Left cardiac atrium (tissue), 4 donors: ENCODE results near the gene MYH9. TPM values are rescaled to one million over a fixed set of nuclear protein-coding genes. Genes with fewer than 3 reads are reported as not detected.
A peak's percentile ranks its signal among the peaks of the same experiment; 100 is the strongest.
"Not testable (repeated sequence)": the region's sequence is repeated elsewhere in the genome, so short reads cannot be mapped to it uniquely, and the experiment has no call there.

Experiments used
- ATAC-seq, 2 donors: fragments of 200-7000 bp; cut with Tn5 transposase; one replicate each; pipeline ENCODE4 v1.9.1; 2020; ENCODE audit warnings: mild to moderate bottlenecking in 2 of 2, moderate library complexity in 2 of 2
- DNase-seq: peaks from one replicate; pipeline ENCODE4 v3.0.0-alpha.2; 2020
- intact Hi-C, 2 donors: fragments of 100-400 bp; cut with DNase I; formaldehyde crosslinking; loops; one replicate each; pipeline versions ENCODE4 v1.14.1 to v1.15.1; 2022 to 2023
- total RNA-seq, 2 donors: library from RNA; stranded (reverse); fragmentation: NEBNext Ultra II Directional; extraction: Animal tissue kit (Norgen Biotek cat#: 25700); gene quantifications; one replicate each; pipeline ENCODE4 v1.2.1, GENCODE V29; 2021
- donor health status: DM: no; HTN: yes; CAD: no.
- donor health status: DM: no; HTN: yes; CAD: no; lungs with severe emphysema.
- donor health status: DM: yes; HTN: yes; CAD: no.
- donor health status: Dilated cardiomyopathy.

Gene MYH9
- total RNA-seq, 2 donors from 2014 or later, result 225 to 367 TPM

DNA sequence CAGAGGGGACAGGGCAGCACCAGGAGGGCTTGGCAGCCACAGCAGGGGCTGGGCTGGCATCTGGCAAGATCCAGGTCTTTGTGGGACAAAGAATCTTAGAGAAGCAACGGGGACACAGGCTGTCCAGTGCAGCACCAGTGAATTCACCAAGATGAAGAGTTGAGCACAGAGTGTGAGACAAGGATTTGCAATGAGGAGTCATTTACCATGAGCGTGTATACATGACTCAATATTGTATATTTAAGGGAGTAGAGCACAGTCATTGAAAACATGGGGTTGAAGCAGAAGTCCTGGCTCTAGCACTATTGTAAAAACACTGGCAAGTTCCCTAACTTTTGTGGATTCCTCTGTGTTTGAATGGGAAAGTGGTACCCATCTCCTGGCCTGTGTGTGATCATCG is 131.3 kb downstream of the MYH9 start:
- intact Hi-C loops, result no loop called here
- ATAC-seq, result no peak
- no peak for DNase-seq

DNA sequence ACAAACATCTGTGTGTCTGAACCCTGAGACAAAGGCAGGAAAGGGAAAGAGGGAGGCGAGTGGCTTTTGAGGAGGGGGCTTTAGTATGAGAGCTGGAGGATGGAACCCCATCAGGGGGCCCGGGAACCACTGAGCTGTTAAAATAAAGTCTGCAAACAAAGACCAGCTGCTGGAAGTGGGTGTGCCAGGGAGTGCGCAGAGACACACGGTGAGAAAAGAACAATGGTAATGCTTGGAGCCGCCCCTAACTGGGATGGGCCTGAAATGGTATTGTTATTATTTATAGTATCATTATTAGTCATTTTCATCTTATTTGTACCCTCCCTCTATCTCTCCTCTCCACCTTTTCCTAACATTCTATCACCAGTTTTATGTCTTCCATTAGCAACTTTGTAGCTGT is 132.2 kb downstream of the MYH9 start:
- ATAC-seq, intact Hi-C loops, DNase-seq: not testable (repeated sequence)

- ATAC-seq, result peak; percentile 35 to 47
- intact Hi-C loops, result no loop called here
- DNase-seq, result peak; percentile 63
These were observed 134.0 kb downstream of the MYH9 start for GRCh38 chr22:36253523-36254490.

- intact Hi-C loops, result no loop called here
- no peak for DNase-seq
- peak; percentile 53 to 68 for ATAC-seq
These were observed 134.8 kb downstream of the MYH9 start, which contains the start of gene APOL1 for GRCh38 chr22:36252754-36253522. TSS of gene APOL1 (plus strand) at chr22:36253133. CDS start at chr22:36254956, 1,823 bp downstream.

DNA sequence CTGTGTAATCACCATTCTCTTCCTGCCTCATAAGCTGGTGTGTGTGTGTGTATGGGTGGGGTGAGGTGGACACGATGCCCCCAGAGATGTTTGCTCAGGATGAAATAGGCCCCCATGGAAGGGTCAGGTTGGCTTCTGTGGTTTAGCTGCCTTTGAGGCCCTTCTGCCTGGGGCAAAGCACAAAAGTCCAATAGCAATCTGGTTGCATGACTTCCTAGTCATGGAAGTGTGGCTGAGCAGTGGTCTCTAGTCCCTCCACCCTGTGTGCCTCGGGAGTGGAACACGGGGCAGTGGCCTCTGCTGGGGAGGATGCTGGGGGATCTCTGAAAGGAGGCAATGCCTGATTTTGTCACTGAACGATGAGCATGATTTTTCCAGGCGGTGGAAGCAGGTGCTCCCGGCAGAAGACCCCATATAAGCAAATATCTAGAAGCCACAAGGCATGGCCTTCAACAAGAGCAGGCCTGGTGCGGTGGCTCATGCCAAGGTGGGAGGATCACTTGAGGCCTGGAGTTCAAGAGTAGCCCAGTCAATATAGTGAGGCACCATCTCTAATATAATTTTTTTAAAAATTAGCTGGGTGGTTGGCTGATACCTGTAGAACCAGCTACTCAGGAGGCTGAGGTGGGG is 135.7 kb downstream of the MYH9 start:
- DNase-seq, intact Hi-C loops, ATAC-seq: not testable (repeated sequence)

DNA sequence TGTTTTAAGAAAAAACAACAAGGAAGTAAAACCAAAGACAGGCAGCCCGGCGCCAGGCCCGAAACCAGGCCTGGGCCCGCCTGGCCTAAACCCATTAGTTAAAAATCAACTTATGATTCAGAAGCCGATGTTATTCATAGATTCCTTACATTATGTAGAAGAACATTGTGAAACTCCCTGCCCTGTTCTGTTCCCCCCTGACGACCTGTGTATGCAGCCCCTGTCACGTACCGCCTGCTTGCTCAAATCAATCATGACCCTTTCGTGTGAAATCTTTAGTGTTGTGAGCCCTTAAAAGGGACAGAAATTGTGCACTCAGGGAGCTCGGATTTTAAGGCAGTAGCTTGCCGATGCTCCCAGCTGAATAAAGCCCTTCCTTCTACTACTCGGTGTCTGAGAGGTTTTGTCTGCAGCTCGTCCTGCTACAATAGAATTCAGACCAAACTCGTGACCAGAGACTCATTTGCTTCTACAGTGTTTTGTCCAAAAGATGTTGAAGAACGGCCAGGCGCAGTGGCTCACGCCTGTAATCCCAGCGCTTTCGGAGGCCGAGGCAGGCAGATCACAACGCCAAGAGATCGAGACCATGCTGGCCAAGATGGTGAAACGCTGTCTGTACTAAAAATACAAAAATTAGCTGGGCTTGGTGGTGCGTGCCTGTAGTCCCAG is 137.3 kb downstream of the MYH9 start:
- ATAC-seq, DNase-seq, intact Hi-C loops: not testable (repeated sequence)

DNA sequence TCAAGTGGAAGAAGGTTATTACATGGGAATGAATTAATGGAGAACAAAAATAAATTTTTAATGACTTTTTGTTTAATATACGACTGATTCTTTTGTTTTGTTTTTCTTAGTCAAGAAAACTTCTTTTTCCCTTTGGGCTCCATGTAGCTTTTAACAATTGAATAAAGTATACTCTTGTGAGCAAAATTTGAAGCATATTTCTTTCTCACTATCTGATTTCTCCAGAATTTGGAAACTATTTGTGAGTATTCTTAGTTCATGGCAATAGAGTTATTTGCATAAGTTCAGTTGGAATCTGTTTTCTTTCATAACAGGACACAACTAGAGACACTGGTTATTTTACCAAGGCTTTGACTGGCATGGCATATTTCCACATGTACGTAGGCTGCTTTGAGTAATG is 138.6 kb downstream of the MYH9 start:
- no peak for DNase-seq
- intact Hi-C loops, result no loop called here
- no peak for ATAC-seq

DNA sequence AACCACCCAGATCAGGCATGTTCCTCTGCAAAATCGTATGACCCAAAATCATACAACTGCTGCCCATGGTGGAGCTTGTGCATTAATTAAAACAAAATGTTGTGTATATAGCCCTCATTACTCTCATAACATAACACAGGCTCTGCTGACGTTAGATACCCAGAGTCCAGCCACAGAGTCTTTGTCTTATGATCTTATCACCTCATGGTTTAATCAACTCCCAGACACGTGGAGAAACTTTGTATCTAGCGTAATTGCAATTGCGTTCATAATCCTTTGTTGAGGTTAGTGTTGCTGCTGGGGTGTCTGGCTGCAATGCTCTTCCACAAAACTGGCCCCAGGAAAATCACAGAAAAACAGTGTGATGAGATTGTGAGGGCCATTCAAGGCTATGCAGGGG is 139.8 kb downstream of the MYH9 start:
- ATAC-seq (no peak), DNase-seq (no peak)
- intact Hi-C loops, result no loop called here

GRCh38 chr22:36246718-36247117 is 141.0 kb downstream of the MYH9 start:
- intact Hi-C loops, result no loop called here
- DNase-seq, result no peak
- no peak for ATAC-seq

GRCh38 chr22:36245805-36246356 is 141.9 kb downstream of the MYH9 start:
- no peak for ATAC-seq
- DNase-seq, result no peak
- intact Hi-C loops, result no loop called here

GRCh38 chr22:36244522-36245391 is 143.0 kb downstream of the MYH9 start:
- intact Hi-C loops, result no loop called here
- ATAC-seq (peak; percentile 75 to 90), DNase-seq (peak; percentile 53)

DNA sequence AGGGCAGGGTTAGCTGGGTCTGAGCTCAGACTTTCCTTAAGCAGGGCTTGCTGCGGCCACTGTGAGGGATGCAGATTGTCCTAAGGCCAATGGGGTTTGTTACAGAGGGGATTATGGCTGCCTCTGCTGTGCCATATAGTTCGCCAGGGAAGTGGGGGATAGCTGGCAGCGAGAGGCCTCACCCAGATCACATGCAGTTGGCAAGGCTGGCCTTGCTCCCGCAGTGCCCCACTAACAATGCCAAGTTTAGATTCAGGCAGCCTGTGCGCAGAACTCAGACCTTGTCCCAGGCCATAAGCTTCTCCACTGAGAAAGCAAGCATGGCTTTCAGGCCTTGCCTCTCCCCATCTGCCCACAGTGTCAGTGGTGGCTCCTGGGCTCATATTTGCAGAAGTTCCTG is 143.8 kb downstream of the MYH9 start:
- no peak for ATAC-seq
- DNase-seq, result no peak
- intact Hi-C loops, result no loop called here

DNA sequence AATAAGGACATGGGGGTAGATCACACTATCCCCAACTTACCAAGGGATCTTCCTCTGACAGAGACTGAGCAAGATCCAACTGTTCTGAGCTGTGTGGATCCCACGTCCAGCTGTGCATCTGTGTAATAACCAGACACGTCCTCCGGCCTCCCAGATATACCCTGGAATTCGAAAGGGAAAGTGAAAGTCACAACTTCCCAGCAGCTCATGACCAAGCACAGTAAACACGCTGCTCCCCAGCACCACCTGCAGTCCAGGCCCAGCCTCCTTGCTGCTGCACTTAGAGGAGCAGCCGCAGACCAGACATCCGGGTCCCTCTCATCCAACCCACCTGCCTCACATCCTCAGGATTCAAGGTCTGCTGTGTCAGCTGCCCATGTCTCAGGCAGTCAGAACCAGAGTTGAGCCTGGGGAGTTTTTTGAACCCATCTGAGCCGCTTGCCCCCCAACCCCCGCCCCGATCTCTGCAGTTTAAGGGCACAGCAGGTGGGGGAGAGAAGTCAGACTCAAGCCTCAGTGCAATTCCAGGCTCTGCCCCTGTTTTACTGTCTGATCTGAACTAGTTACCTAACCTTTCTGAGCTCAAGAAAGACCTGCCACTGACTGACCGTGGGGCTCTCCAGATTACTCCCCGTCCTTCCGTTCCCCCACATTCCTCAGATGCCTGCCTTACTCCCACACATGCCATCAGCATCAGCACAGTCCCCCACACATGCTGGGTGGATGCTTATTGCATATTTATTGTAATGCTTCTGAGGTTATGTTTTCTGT is 148.2 kb downstream of the MYH9 start, which contains the start of gene APOL2:
Gene APOL2, minus strand, starts transcription at position 127 of the 771 bp plus-strand sequence. CDS start 6,365 bp downstream, outside the sequence.
- intact Hi-C loops, result loop anchor here in 1 of 2 donors (5.0 kb wide), 1 partner anchor 42 kb away; no protein-coding TSS in a partner anchor

DNA sequence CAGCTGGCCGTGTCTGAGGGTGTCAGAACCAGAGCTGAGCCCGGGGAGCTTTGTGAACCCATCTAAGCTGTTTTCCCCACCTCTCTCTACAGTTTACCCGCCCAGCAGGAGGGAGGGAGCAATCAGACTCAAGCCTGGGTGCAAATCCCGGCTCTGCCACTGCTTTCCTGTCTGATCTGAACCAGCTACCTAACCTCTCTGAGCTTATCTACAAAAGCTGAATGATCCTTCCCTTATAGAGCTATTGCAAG is 148.7 kb downstream of the MYH9 start:
- DNase-seq (no peak), ATAC-seq (peak; percentile 3 to 37)
- intact Hi-C loops, result loop anchor here in 1 of 2 donors (5.0 kb wide), 1 partner anchor 42 kb away; no protein-coding TSS in a partner anchor

More for the DNA sequence above, 148.2 kb downstream of the MYH9 start, which contains the start of gene APOL2:
- DNase-seq, result peak; percentile 92
- ATAC-seq, result peak; percentile 97

- ATAC-seq (peak; percentile 15 to 23), DNase-seq (no peak)
- intact Hi-C loops, result loop anchor here in 1 of 2 donors (5.0 kb wide), 1 partner anchor 41 kb away; no protein-coding TSS in a partner anchor
These were observed 149.2 kb downstream of the MYH9 start for GRCh38 chr22:36238373-36239149.
